VCaP (cell line): ENCODE data around the gene ALX4.

ENCODE experiments used
- H3K27ac ChIP-seq: fragments of 450-650 bp; 2 replicates; pipeline ENCODE4 v1.5.1; 2017
- CTCF ChIP-seq: fragments of 450-650 bp; conservative IDR thresholded peaks from 2 replicates; pipeline ENCODE4 v1.5.1; 2017; ENCODE audit warnings: mild to moderate bottlenecking, moderate library complexity

Gene ALX4

GRCh38 chr11:44269369-44270351, 40.3 kb downstream of the ALX4 start:
- H3K27ac ChIP-seq, result no peak overlapping the region
- no peak for TF ChIP-seq CTCF

GRCh38 chr11:44268614-44269080, 41.3 kb downstream of the ALX4 start:
- H3K27ac ChIP-seq, result no peak overlapping the region
- no peak for TF ChIP-seq CTCF

GRCh38 chr11:44267750-44268613, 42.0 kb downstream of the ALX4 start:
- no peak for TF ChIP-seq CTCF
- no peak overlapping the region for H3K27ac ChIP-seq

GRCh38 chr11:44267006-44267749, 42.8 kb downstream of the ALX4 start:
- TF ChIP-seq CTCF, result no peak
- H3K27ac ChIP-seq, result no peak overlapping the region

- no peak for TF ChIP-seq CTCF
These were observed 43.7 kb downstream of the ALX4 start for GRCh38 chr11:44266056-44266780.

GRCh38 chr11:44264761-44265160, 45.2 kb downstream of the ALX4 start:
- TF ChIP-seq CTCF, result no peak
- no peak overlapping the region for H3K27ac ChIP-seq

More at GRCh38 chr11:44266056-44266780, 43.7 kb downstream of the ALX4 start:
- no peak overlapping the region for H3K27ac ChIP-seq
